K562 (cell line): Measurements from ENCODE around the gene BRSK1. TPM values are rescaled to one million over a fixed set of nuclear protein-coding genes. Genes with fewer than 3 reads are reported as not detected.

Experiments used
- FOS ChIP-seq: IDR thresholded peaks from 3 replicates; pipeline ENCODE4 v1.6.1; 2011; ENCODE audit not compliant: insufficient read length; ENCODE audit errors: extremely low read depth
- GATAD2B ChIP-seq: fragments of 450-650 bp; IDR thresholded peaks from 2 replicates; pipeline ENCODE4 v1.6.1; 2017; ENCODE audit warnings: mild to moderate bottlenecking, borderline replicate concordance
- KAT8 ChIP-seq: fragments of 450-650 bp; IDR thresholded peaks from 2 replicates; pipeline ENCODE4 v1.6.1; 2016; ENCODE audit warnings: low read depth, mild to moderate bottlenecking
- POLR2AphosphoS5 ChIP-seq: IDR thresholded peaks from 2 replicates; pipeline ENCODE4 v1.6.1; 2011; ENCODE audit warnings: mild to moderate bottlenecking, low read depth, low read length, moderate library complexity; ENCODE audit not compliant: control insufficient read depth, insufficient read depth
- POU5F1 ChIP-seq: fragments of 150-350 bp; IDR thresholded peaks from 2 replicates; pipeline ENCODE4 v1.6.1; 2014; ENCODE audit warnings: borderline replicate concordance, low read length, low read depth, mild to moderate bottlenecking; ENCODE audit not compliant: partially characterized antibody
- RBFOX2 ChIP-seq: fragments of 200-400 bp; formaldehyde crosslinking; IDR thresholded peaks from 2 replicates; pipeline ENCODE4 v1.6.1; 2017; ENCODE audit warnings: low read depth, mild to moderate bottlenecking, low read length, moderate library complexity
- RHOXF2B ChIP-seq: fragments of 250-450 bp; sonication (Bioruptor Pico); conservative IDR thresholded peaks from 2 replicates; pipeline ENCODE4 v1.5.1; 2021
- TRIM24 ChIP-seq, 2 experiments: fragments of 450-650 bp; IDR thresholded peaks; 2 replicates each; pipeline ENCODE4 v1.6.1; 2016
- polyA plus RNA-seq, 8 experiments: library from polyadenylated mRNA; depleted of rRNA in 4 of 8; stranded (reverse) in 5 of 8; unstranded in 3 of 8; fragments of >200 nt; fragmentation: Nextera tagmentation in 2 of 8; fragmentation: Illumina TruSeq in 1 of 8; extraction: Ambion mirVana in 2 of 8; extraction: Trizol in 1 of 8; gene quantifications; 2 replicates each; pipeline versions ENCODE4 v1.2.1 to v1.2.3, GENCODE V29; 2011 to 2014; ENCODE audit warnings: inconsistent platforms in 1 of 8, missing spikeins in 1 of 8
- total RNA-seq, 7 experiments: library from RNA; depleted of rRNA in 6 of 7; stranded (reverse); fragments of >200 nt in 6 of 7; fragmentation: Illumina TruSeq in 2 of 7; extraction: Trizol in 2 of 7; gene quantifications; 2 replicates each; pipeline versions ENCODE4 v1.2.1 to v1.2.3, GENCODE V29; 2011 to 2021; ENCODE audit warnings: low replicate concordance in 1 of 7
- TF ChIP-seq, protein P1 (sequence below), 2 experiments: IDR thresholded peaks; 2 replicates each; pipeline ENCODE4 v1.6.1; 2011; ENCODE audit warnings: borderline replicate concordance in 1 of 2, control low read depth in 1 of 2, low read depth in 1 of 2, low read length in 1 of 2, mild to moderate bottlenecking in 1 of 2, mixed read lengths in 1 of 2, moderate library complexity in 1 of 2; ENCODE audit not compliant: insufficient read depth in 1 of 2, insufficient read length in 1 of 2, poor library complexity in 1 of 2, severe bottlenecking in 1 of 2; ENCODE audit errors: extremely low read depth in 1 of 2
- TF ChIP-seq, protein P2 (sequence below): fragments of 200-800 bp; sonication (Bioruptor generic); IDR thresholded peaks from 2 replicates; pipeline ENCODE4 v1.6.1; 2017; ENCODE audit warnings: missing genetic modification characterization, missing compliant biosample characterization

BRSK1 gene
- total and polyA plus RNA-seq, 9 of the 15 experiments (the other 6 are each of a cell fraction or from before 2014, with no cell fraction given), result 1.7 to 9.3 (median 3.8) TPM; not detected in 2

DNA sequence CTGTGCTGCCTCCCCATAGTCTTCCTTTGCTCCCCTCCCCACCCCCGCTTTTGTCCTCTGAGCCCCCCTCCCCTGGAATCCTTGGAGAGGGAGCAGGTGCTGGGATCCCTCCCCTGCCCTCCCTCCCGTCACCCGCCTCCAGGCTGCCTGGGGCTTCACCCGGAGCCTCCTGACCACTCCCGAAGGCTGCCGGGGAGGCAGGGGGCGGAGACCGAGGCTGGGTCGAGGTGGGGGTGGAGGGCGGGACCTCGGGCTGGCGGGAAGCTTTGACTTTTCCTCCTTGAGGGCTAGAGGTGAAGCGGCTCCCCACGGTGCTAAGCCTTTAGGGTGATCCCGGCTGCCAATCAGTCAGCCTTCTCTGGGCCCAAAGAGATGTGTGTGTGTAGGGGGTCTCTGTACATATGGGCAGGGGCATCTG lies 57.4 kb downstream of the BRSK1 start (continued):
- TF ChIP-seq, protein P1, sequence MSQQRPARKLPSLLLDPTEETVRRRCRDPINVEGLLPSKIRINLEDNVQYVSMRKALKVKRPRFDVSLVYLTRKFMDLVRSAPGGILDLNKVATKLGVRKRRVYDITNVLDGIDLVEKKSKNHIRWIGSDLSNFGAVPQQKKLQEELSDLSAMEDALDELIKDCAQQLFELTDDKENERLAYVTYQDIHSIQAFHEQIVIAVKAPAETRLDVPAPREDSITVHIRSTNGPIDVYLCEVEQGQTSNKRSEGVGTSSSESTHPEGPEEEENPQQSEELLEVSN (IDR thresholded peaks at IDR 0.05; ENCODE audit: borderline replicate concordance in 1 of 2, extremely low read depth in 1 of 2, insufficient read depth in 1 of 2, insufficient read length in 1 of 2, low read depth in 1 of 2, low read length in 1 of 2, poor library complexity in 1 of 2, severe bottlenecking in 1 of 2), result peak; percentile 28 to 65
- TF ChIP-seq GATAD2B, result no peak
- no peak for TF ChIP-seq KAT8
- no peak for TF ChIP-seq RBFOX2
- TF ChIP-seq FOS, result no peak
- peak; percentile 49; the same call in 1 of the 2 replicates for TF ChIP-seq POLR2AphosphoS5
- TF ChIP-seq TRIM24 (IDR thresholded peaks at IDR 0.05), result no peak
- TF ChIP-seq POU5F1, result no peak
- TF ChIP-seq, protein P2, sequence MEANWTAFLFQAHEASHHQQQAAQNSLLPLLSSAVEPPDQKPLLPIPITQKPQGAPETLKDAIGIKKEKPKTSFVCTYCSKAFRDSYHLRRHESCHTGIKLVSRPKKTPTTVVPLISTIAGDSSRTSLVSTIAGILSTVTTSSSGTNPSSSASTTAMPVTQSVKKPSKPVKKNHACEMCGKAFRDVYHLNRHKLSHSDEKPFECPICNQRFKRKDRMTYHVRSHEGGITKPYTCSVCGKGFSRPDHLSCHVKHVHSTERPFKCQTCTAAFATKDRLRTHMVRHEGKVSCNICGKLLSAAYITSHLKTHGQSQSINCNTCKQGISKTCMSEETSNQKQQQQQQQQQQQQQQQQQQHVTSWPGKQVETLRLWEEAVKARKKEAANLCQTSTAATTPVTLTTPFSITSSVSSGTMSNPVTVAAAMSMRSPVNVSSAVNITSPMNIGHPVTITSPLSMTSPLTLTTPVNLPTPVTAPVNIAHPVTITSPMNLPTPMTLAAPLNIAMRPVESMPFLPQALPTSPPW (CRISPR knock-in tag), result peak; percentile 89
- no peak for TF ChIP-seq RHOXF2B (CRISPR knock-in tag)
- TF ChIP-seq, all 486 proteins: peak for 11
